ENCODE results near the gene TTLL7. TPM values are rescaled to one million over a fixed set of nuclear protein-coding genes. Genes with fewer than 3 reads are reported as not detected.
"Not testable (repeated sequence)": the region's sequence is repeated elsewhere in the genome, so short reads cannot be mapped to it uniquely, and the experiment has no call there.

The TTLL7 gene
- total RNA-seq, 2 donors from 2014 or later, result 4.1 to 5.0 TPM

- no peak for TF ChIP-seq CTCF (IDR thresholded peaks at IDR 0.05)
- no peak overlapping the region for H3K9ac ChIP-seq (ENCODE audit: low read depth in 2 of 2, low read length in 2 of 2)
- no peaks in the 10 kb centered on the region for H3K9me3 ChIP-seq
- no peaks in the 10 kb centered on the region for H3K27me3 ChIP-seq
- intact Hi-C loops (cut with DNase I), result no loop called here
- no peak for DNase-seq
- H3K4me3 ChIP-seq, result no peak overlapping the region
- no peaks in the 10 kb centered on the region for H3K4me1 ChIP-seq
- H3K27ac ChIP-seq, result no peak overlapping the region
- no peaks in the 10 kb centered on the region for H3K36me3 ChIP-seq
These were observed 81.0 kb downstream of the TTLL7 start for GRCh38 chr1:83917959-83918358.

GRCh38 chr1:83916094-83916493, 82.8 kb downstream of the TTLL7 start:
- H3K27me3 ChIP-seq; DNase-seq; H3K36me3 ChIP-seq; H3K4me1 ChIP-seq; H3K4me3 ChIP-seq; H3K27ac ChIP-seq; H3K9me3 ChIP-seq; intact Hi-C loops (cut with DNase I); H3K9ac ChIP-seq (ENCODE audit: low read depth in 2 of 2, low read length in 2 of 2): not testable (repeated sequence)

GRCh38 chr1:83912876-83913275, 86.1 kb downstream of the TTLL7 start:
- no peaks in the 10 kb centered on the region for H3K36me3 ChIP-seq
- H3K9ac ChIP-seq (ENCODE audit: low read depth in 2 of 2, low read length in 2 of 2), result no peak overlapping the region
- DNase-seq, result no peak
- intact Hi-C loops (cut with DNase I), result no loop called here
- no peak overlapping the region for H3K27ac ChIP-seq
- no peak overlapping the region for H3K4me3 ChIP-seq
- no peaks in the 10 kb centered on the region for H3K27me3 ChIP-seq
- no peak for TF ChIP-seq CTCF (IDR thresholded peaks at IDR 0.05)
- H3K4me1 ChIP-seq, result no peaks in the 10 kb centered on the region
- H3K9me3 ChIP-seq, result no peaks in the 10 kb centered on the region

GRCh38 chr1:83910461-83910860, 88.5 kb downstream of the TTLL7 start:
- no peaks in the 10 kb centered on the region for H3K36me3 ChIP-seq
- DNase-seq, result no peak
- no peak overlapping the region for H3K27ac ChIP-seq
- no peaks in the 10 kb centered on the region for H3K9me3 ChIP-seq
- H3K4me1 ChIP-seq, result no peaks in the 10 kb centered on the region
- H3K4me3 ChIP-seq, result no peak overlapping the region
- intact Hi-C loops (cut with DNase I), result no loop called here
- H3K27me3 ChIP-seq, result no peaks in the 10 kb centered on the region
- TF ChIP-seq CTCF (IDR thresholded peaks at IDR 0.05), result no peak
- no peak overlapping the region for H3K9ac ChIP-seq (ENCODE audit: low read depth in 2 of 2, low read length in 2 of 2)

- Histone ChIP-seq H3K9ac (ENCODE audit: low read depth in 2 of 2, low read length in 2 of 2) (no peak overlapping the region), H3K9me3 (no peaks in the 10 kb centered on the region), H3K27ac (no peak overlapping the region), H3K27me3 (no peaks in the 10 kb centered on the region), H3K4me3 (no peak overlapping the region), H3K36me3 (no peaks in the 10 kb centered on the region), H3K4me1 (no peaks in the 10 kb centered on the region)
- TF ChIP-seq CTCF (IDR thresholded peaks at IDR 0.05), result no peak
- intact Hi-C loops (cut with DNase I), result no loop called here
- DNase-seq, result no peak
These were observed 89.2 kb downstream of the TTLL7 start for GRCh38 chr1:83909687-83910086.

- Histone ChIP-seq H3K4me1 (no peaks in the 10 kb centered on the region), H3K27ac (no peak overlapping the region), H3K9ac (ENCODE audit: low read depth in 2 of 2, low read length in 2 of 2) (no peak overlapping the region), H3K36me3 (no peaks in the 10 kb centered on the region), H3K9me3 (no peaks in the 10 kb centered on the region), H3K4me3 (no peak overlapping the region), H3K27me3 (no peaks in the 10 kb centered on the region)
- TF ChIP-seq CTCF (IDR thresholded peaks at IDR 0.05), result peak; percentile 70
- intact Hi-C loops (cut with DNase I), result no loop called here
- peak; percentile 18 for DNase-seq
These were observed 93.5 kb downstream of the TTLL7 start for GRCh38 chr1:83905315-83905907.

All from colonic mucosa (tissue), 4 donors.